CD4-positive, alpha-beta T cell treated with Interleukin-2 at 100 ng/mL for 4 hours (primary cell): Measurements from ENCODE around the gene NPAS1.
"Not testable (repeated sequence)": the region's sequence is repeated elsewhere in the genome, so short reads cannot be mapped to it uniquely, and the experiment has no call there.

Experiments
- DNase-seq: peaks from one replicate; pipeline ENCODE4 v3.0.0-alpha.2; 2020; ENCODE audit warnings: low spot score

Gene NPAS1

GRCh38 chr19:46992699-46993535 is 26.7 kb upstream of the NPAS1 start:
- no peak for DNase-seq

GRCh38 chr19:46993622-46994021 is 26.0 kb upstream of the NPAS1 start:
- DNase-seq = no peak

- no peak for DNase-seq
Observed at GRCh38 chr19:46994141-46994686, 25.4 kb upstream of the NPAS1 start.

- no peak for DNase-seq
Observed at GRCh38 chr19:46995492-46995891, 24.1 kb upstream of the NPAS1 start.

GRCh38 chr19:46998445-46999125 is 21.1 kb upstream of the NPAS1 start:
- no peak for DNase-seq

- DNase-seq = no peak
Observed at GRCh38 chr19:46999377-46999776, 20.3 kb upstream of the NPAS1 start.

- no peak for DNase-seq
Observed at GRCh38 chr19:46999878-47000277, 19.8 kb upstream of the NPAS1 start.

GRCh38 chr19:47000373-47000772 is 19.3 kb upstream of the NPAS1 start:
- DNase-seq = no peak

- no peak for DNase-seq
Observed at GRCh38 chr19:47001584-47001983, 18.1 kb upstream of the NPAS1 start.

- no peak for DNase-seq
Observed at GRCh38 chr19:47002106-47002766, 17.4 kb upstream of the NPAS1 start.

- no peak for DNase-seq
Observed at GRCh38 chr19:47002853-47003610, 16.6 kb upstream of the NPAS1 start.

GRCh38 chr19:47003611-47004465 is 15.8 kb upstream of the NPAS1 start:
- no peak for DNase-seq

GRCh38 chr19:47005164-47005641 is 14.4 kb upstream of the NPAS1 start:
- DNase-seq = no peak

- no peak for DNase-seq
Observed at GRCh38 chr19:47005873-47006272, 13.8 kb upstream of the NPAS1 start.

- no peak for DNase-seq
Observed at GRCh38 chr19:47006496-47006895, 13.1 kb upstream of the NPAS1 start.

GRCh38 chr19:47010549-47010948 is 9.1 kb upstream of the NPAS1 start:
- not testable (repeated sequence) for DNase-seq

- DNase-seq = no peak
Observed at GRCh38 chr19:47012617-47013016, 7.0 kb upstream of the NPAS1 start.

- DNase-seq = peak; percentile 67
Observed at GRCh38 chr19:47013041-47013517, 6.6 kb upstream of the NPAS1 start.

- no peak for DNase-seq
Observed at GRCh38 chr19:47018923-47019322, 714 bp upstream of the NPAS1 start.

- no peak for DNase-seq
Observed at GRCh38 chr19:47020132-47020805, 632 bp downstream of the NPAS1 start.
